Right lobe of liver (tissue), 6 donors: ENCODE data around the gene KRT38. TPM values are rescaled to one million over a fixed set of nuclear protein-coding genes. Genes with fewer than 3 reads are reported as not detected.

Experiments used
- ATAC-seq, 4 donors: fragments of 200-7000 bp; cut with Tn5 transposase; one replicate each; pipeline ENCODE4 v1.9.1; 2020; ENCODE audit warnings: mild to moderate bottlenecking in 4 of 4, moderate library complexity in 4 of 4
- DNase-seq, 3 donors: peaks; one replicate each; pipeline ENCODE4 v3.0.0-alpha.2; 2020
- H3K27ac ChIP-seq, 3 donors: fragments of 200-600 bp; one replicate each; pipeline ENCODE4 v1.8.0; 2022
- H3K27me3 ChIP-seq, 2 donors: fragments of 200-600 bp; one replicate each; pipeline ENCODE4 v1.8.0; 2022
- H3K36me3 ChIP-seq, 4 donors: fragments of 200-600 bp; sonication (generic) in 1 of 4; one replicate each; pipeline versions ENCODE4 v1.5.1 to v1.8.0; 2017 to 2022; ENCODE audit warnings: control low read depth in 1 of 4
- H3K4me1 ChIP-seq, 4 donors: fragments of 200-600 bp; sonication (generic) in 1 of 4; one replicate each; pipeline versions ENCODE4 v1.5.1 to v1.8.0; 2017 to 2022; ENCODE audit warnings: control low read depth in 1 of 4
- H3K4me3 ChIP-seq, 3 donors: fragments of 200-600 bp; one replicate each; pipeline ENCODE4 v1.8.0; 2022
- H3K9me3 ChIP-seq, 4 donors: fragments of 200-600 bp; sonication (generic) in 1 of 4; one replicate each; pipeline versions ENCODE4 v1.5.1 to v1.8.0; 2017 to 2022; ENCODE audit warnings: control low read depth in 1 of 4
- CTCF ChIP-seq, 4 donors: fragments of 200-600 bp in 3 of 4; fragments of 450-650 bp in 1 of 4; IDR thresholded peaks; one replicate each; pipeline versions ENCODE4 v1.5.1 to v1.8.0; 2016 to 2022; ENCODE audit warnings: antibody characterized with exemption in 4 of 4, mild to moderate bottlenecking in 2 of 4
- POLR2A ChIP-seq: fragments of 450-650 bp; IDR thresholded peaks from one replicate; pipeline ENCODE4 v1.6.1; 2017; ENCODE audit warnings: antibody characterized with exemption, mild to moderate bottlenecking
- WGBS: methylation state at CpG from one replicate; pipeline ENCODE4 v1.1.6; 2018; ENCODE audit warnings: low coverage, low lambda C conversion rate; ENCODE audit not compliant: insufficient coverage; ENCODE audit errors: missing lambda C conversion rate; 5-methylcytosine and 5-hydroxymethylcytosine counted together
- intact Hi-C, 2 donors: fragments of 100-400 bp; cut with DNase I; formaldehyde crosslinking; loops; one replicate each; pipeline versions ENCODE4 v1.11.2 to v1.14.1; 2022
- total RNA-seq, 6 experiments: library from RNA; depleted of rRNA in 2 of 6; stranded (reverse); fragments of >200 nt in 2 of 6; fragmentation: NEBNext Ultra II Directional in 3 of 6; extraction: Animal tissue kit (Norgen Biotek cat#: 25700) in 3 of 6; gene quantifications; one replicate each; pipeline versions ENCODE4 v1.1.0 to v1.2.4, GENCODE V29; 2016 to 2023
- donor health status: DM: no; HTN: yes; CAD: no.
- donor health status: DM: no; HTN: no; CAD: no.
- donor health status: DM: no; HTN: no; CAD: no.
- donor health status: DM: no; HTN: yes; CAD: no.
- donor health status: DM: no; HTN: yes; CAD: no.

The KRT38 gene
- total RNA-seq, 6 experiments from 2014 or later, result not detected

- H3K36me3 ChIP-seq, result no peaks in the 10 kb centered on the region
- H3K27me3 ChIP-seq, result no peaks in the 10 kb centered on the region
- no peaks in the 10 kb centered on the region for H3K4me1 ChIP-seq
- WGBS, result 31% methylated on average over 4 of the region's 6 CpGs
- H3K9me3 ChIP-seq, result no peaks in the 10 kb centered on the region
- no peak overlapping the region for H3K27ac ChIP-seq
- no peak overlapping the region for H3K4me3 ChIP-seq
- no peak for DNase-seq
- peak in 1 of 4 donors; percentile 16 for ATAC-seq
- no peak for TF ChIP-seq POLR2A
- TF ChIP-seq CTCF (IDR thresholded peaks at IDR 0.05), result no peak
- intact Hi-C loops, result no loop called here
These were observed 23.9 kb upstream of the KRT38 start for GRCh38 chr17:41464682-41465081.

GRCh38 chr17:41464173-41464572 is 23.4 kb upstream of the KRT38 start:
- 48% methylated on average over 5 of the region's 11 CpGs for WGBS
- Histone ChIP-seq H3K9me3 (no peaks in the 10 kb centered on the region), H3K27ac (no peak overlapping the region), H3K4me1 (no peaks in the 10 kb centered on the region), H3K27me3 (no peaks in the 10 kb centered on the region), H3K36me3 (no peaks in the 10 kb centered on the region), H3K4me3 (no peak overlapping the region)
- no peak for DNase-seq
- intact Hi-C loops, result no loop called here
- TF ChIP-seq CTCF (IDR thresholded peaks at IDR 0.05) (no peak), POLR2A (no peak)
- no peak for ATAC-seq

GRCh38 chr17:41463746-41464145 is 23.0 kb upstream of the KRT38 start:
- DNase-seq, result no peak
- no peaks in the 10 kb centered on the region for H3K27me3 ChIP-seq
- TF ChIP-seq CTCF (IDR thresholded peaks at IDR 0.05), result no peak
- TF ChIP-seq POLR2A, result no peak
- no peaks in the 10 kb centered on the region for H3K36me3 ChIP-seq
- no peak for ATAC-seq
- no peak overlapping the region for H3K27ac ChIP-seq
- no peaks in the 10 kb centered on the region for H3K9me3 ChIP-seq
- H3K4me1 ChIP-seq, result no peaks in the 10 kb centered on the region
- H3K4me3 ChIP-seq, result no peak overlapping the region
- 75% methylated on average over 4 of the region's 8 CpGs for WGBS
- intact Hi-C loops, result no loop called here

- no peak for TF ChIP-seq CTCF (IDR thresholded peaks at IDR 0.05)
- no peak for TF ChIP-seq POLR2A
- Histone ChIP-seq H3K27ac (no peak overlapping the region), H3K36me3 (no peaks in the 10 kb centered on the region), H3K9me3 (no peaks in the 10 kb centered on the region), H3K4me1 (no peaks in the 10 kb centered on the region), H3K4me3 (no peak overlapping the region), H3K27me3 (no peaks in the 10 kb centered on the region)
- ATAC-seq (no peak), DNase-seq (no peak)
- 37% methylated on average over 2 of the region's 15 CpGs for WGBS
- intact Hi-C loops, result no loop called here
These were observed 21.9 kb upstream of the KRT38 start for GRCh38 chr17:41462705-41463104.

GRCh38 chr17:41457676-41458075 is 16.9 kb upstream of the KRT38 start:
- Histone ChIP-seq H3K36me3 (no peaks in the 10 kb centered on the region), H3K4me1 (no peaks in the 10 kb centered on the region), H3K9me3 (no peaks in the 10 kb centered on the region), H3K27ac (no peak overlapping the region), H3K4me3 (no peak overlapping the region), H3K27me3 (no peaks in the 10 kb centered on the region)
- WGBS, result 53% methylated on average over 4 of the region's 4 CpGs
- intact Hi-C loops, result no loop called here
- no peak for TF ChIP-seq POLR2A
- TF ChIP-seq CTCF (IDR thresholded peaks at IDR 0.05), result no peak
- DNase-seq (no peak), ATAC-seq (no peak)
